LoVo (cell line): ENCODE measurements around the gene ZYX.
A peak's percentile ranks its signal among the peaks of the same experiment; 100 is the strongest.

Experiments used
- DNase-seq: peaks from one replicate; pipeline ENCODE4 v3.0.0-alpha.2; 2016; ENCODE audit warnings: low spot score

Gene ZYX

DNA sequence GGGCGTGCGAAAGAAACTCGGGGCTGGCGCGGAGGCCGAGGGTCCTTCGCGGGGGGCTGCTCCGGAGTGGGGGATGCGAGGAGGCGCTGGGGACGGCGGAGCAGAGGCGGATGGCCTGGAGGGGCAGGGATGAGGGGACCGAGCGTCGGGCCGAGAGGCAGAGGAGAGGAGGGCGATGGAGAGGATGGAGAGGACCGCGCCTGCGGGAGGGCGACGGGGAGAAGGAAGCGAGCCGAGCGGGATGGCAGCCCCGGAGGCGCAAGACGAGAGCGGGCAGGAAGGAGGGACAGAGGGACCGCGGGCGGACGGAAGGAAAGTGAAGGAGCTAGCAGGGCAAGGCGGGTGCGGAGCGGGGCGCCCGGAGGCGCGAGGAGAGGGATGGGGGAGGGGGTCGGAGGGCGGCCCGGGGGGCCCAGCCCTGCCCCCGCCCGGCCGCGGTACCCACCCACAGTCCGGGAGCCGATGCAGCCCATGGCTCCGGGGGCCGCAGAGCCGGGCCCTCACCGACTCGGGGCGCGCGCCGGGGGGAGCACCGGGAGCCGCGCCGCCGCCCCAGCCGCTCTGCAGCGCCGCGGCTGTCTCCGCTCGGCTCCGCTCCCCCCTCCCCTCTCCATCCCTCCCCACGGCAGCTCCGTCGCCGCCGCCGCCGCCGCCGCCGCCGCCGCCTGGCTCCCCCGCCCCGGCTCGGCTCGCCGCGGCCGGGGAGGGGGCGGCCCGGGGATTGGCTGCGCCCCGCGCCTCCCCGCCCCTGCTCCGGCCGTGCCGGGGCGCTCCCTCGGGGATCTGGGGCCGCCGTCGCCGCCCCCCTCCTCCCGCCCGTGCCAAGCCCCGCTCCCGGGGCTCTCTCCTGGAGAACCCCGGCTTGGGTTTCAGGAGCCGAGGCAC is 18.8 kb upstream of the ZYX start, which contains the start of gene FAM131B:
Gene FAM131B, minus strand, starts transcription at position 583 of the 885 bp plus-strand sequence. Its CDS starts 110 bp downstream, at position 473.
- no peak for DNase-seq

DNA sequence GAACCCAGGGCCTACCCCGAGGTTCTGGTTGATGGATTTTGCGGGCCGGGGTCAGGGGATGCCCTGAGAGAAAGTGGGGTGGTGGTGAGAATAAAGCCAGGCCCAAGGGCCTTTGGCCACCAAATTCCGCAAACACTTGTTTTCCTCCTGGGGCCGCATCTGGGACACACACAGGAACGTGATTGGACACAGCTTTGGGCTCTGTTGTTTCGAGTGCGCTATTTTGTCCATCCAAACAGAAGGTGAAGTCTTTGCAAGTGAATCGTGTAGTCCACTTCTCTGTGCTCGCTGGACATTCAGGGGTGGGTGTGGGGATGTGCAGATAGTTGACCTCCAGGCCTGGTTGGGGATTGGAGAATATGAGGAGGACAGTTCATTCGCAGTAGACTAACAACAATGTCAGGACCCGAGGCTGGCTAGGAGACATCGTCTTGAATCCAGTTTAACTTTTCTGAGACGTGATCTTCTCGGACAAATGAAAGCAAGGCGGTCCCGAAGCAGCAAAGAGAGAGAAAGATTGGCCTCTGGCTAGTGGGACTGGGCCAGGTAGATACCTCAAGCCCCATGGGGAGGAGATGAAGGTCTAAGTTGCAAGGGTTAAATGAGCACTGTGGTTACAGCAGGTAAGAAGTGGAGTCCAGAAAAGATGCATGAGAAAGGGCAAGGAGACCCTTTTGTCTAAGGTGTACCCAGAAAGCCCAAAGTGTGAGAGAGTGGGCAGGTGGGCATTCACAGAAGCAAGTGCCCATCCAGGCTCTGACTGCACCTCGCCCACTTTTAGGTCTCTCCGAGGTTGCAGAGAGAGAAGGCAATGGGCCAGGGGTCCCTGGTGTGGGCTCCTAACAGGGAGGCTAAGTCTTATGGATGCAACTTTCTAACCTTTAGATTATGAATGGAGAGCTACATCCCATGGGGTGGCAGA is 17.9 kb upstream of the ZYX start:
- DNase-seq = no peak

GRCh38 chr7:143367972-143368371 is 13.2 kb upstream of the ZYX start:
- peak; percentile 98 for DNase-seq

DNA sequence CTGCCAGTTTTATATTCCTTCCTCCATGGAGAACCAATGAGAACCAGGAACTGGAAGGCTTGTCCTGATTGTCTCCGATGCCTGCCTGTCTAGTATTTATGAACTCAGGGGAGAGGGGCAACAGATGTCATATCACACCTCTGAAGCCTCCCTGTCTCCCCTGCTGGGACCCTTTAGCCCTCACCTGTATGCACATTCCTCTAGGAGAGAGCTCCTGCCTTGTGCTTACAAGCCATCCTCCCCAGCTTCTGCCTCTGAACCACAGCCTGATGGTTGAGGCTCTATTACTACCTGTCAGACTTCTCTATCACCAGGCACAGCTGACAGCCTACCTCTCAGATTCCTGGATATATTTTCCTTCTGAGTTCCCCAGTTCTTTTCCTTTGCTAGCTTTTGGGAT is 12.8 kb upstream of the ZYX start:
- no peak for DNase-seq

DNA sequence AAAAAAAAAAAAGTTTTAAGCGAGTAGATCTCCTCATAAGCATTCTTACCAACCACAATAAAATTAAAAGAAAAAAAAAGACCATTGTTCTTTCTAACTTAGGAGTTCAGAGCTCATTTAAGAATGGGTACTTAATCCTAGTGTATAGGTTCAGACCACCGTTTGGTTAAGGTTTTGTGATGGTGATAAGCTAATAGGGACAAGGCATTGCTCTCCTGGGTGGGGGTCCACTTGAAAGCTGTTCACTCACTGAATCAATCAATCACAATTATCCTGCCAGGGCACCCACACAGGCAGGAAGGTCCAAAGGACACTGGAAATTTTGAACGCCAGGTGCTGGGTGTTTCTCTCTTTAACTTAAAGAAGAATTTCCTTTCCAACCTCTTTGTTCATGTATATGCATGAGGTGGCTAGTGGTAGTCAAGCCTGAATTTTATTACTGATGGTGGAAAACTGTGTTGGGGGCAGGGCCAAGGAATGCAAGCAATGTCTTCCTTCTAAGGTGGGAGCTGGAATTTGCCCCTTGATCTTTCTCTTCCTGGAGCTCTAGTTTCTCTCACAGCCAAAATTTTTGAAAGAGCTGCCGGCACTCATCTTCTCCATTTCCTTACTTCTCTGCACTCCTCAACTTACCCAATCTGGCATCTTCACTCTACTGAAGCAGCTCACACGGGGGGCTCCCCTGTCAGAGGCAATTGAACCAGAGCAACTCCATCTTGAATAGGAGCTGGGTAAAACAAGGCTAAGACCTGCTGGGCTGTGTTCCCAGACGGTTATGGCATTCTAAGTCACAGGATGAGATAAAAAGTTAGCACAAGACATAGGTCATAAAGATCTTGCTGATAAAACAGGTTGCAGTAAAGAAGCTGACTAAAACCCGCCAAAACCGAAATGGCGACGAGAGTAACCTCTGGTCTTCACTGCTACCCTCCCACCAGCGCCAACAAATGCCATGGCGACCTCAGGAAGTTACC is 11.2 kb upstream of the ZYX start:
- DNase-seq = peak; percentile 79

DNA sequence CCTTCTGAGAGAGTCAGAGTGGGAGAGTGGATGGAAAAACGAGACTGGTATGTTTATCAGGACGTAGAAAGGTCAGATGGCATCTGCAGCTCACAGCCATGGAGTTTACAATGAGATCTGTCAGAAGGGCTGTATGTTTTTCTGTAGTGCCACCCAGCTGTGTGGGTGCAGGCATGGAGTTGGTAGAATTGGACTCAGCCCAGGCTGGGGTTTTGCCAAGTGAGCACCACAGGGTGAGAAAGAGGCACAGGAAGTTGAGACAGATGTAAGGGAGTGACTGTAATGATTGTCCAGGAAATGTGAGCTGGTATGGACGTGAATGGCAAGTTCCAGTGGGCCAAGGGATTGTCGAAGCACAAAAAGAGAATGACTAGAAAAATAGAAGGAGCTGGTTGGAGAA is 9.1 kb upstream of the ZYX start:
- DNase-seq = peak; percentile 35

DNA sequence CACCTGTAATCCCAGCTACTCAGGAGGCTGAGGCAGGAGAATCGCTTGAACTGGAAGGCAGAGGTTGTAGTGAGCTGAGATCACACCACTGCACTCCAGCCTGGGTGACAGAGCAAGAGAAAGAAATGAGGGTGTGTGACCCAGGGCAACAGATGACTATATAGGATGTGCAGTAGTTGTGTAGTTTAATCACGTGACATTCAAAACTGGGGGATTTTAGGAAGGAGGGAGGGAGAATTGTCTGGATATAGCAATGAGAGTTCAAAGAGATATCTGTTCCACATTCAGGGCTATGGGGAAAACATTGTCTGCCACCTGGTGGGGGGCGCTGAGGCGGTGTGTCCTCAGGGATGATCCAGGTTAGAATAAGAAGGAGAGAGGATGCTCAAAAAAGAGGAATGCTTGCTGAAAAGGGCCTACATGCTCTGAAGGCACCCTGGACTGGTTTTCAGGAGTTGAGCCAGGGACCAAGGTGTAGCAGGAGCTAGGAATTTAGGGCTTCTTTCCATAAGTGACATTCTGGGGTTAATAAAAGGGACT is 7.8 kb upstream of the ZYX start:
- no peak for DNase-seq

DNA sequence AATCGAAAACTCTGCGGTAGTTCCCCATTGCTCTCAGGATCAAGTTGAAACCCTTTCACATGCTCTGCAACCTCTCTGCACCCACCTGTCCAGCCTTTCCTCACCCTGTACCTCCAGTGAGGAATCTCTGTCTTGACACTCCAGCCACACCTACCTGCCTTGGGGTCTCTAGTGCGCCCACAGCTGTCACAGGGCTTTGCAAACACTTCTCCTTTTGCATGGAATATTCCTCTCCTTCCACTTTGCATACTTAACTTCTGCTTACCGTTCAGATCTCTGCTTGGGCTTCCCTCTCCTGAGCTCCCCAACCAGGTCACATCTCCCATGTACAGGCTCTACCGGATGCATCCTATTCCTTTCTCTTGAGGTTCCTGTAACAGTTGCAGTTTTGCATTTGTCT is 6.6 kb upstream of the ZYX start:
- DNase-seq = no peak

GRCh38 chr7:143375298-143376034 is 5.7 kb upstream of the ZYX start:
- no peak for DNase-seq

- DNase-seq = no peak
Measured at GRCh38 chr7:143376396-143376795, 4.7 kb upstream of the ZYX start.

DNA sequence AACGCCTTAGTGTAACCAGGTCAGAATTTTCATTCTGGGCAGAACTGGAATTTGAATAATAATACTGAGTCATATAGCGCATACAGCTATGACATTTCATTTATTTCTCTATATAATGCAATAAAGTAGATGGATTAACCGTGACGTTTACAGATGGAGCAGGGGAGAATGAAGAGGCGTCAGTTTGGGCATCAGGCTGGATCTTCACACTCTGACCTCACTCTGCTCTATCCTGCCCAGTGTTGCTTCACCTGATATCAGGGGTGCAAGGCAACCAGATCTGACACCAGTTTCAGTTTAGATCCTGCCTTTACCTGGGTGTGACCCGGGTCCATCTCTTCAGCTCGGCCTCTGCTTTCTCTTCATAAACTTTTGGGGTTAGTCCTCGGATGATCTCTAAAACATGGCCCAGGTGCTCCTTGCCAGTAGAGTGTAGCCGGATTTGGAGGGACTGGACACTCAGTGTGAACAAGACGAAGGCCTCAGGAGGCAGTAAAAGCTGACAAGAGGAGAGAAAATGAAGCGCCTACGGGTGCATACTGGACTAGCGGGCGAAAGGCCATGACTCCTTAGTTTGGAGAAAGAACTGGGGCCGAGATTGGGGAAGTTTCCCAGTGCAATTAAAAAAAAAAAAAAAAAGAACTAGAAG is 1.4 kb upstream of the ZYX start:
- no peak for DNase-seq

GRCh38 chr7:143380260-143380645 is 892 bp upstream of the ZYX start:
- peak; percentile 89 for DNase-seq

DNA sequence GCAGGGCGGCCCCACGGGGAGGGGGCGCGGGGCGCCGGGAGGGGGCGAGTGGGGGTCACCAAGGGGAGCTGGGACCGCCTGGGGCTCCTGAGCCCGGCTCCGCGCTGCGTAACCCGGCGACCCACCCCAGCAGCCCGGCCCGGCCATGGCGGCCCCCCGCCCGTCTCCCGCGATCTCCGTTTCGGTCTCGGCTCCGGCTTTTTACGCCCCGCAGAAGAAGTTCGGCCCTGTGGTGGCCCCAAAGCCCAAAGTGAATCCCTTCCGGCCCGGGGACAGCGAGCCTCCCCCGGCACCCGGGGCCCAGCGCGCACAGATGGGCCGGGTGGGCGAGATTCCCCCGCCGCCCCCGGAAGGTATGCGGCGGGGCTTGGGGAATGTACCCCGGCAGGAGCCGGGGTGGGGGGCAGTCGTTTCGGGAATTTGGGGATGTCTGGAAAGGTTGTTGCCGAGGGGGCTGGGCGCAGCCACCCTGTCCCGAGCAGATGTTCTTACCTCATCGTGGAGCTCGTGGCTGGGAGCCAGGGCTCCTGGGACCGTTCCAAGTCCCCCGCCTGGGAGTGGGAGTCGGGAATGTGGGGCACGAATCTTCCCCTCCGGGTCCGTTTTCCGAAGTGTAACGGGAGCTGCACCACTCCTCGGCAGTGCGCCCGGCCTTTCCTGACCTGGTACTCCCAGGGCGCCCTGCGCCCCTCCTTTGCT is 431 bp downstream of the ZYX start:
- DNase-seq = peak; percentile 51

DNA sequence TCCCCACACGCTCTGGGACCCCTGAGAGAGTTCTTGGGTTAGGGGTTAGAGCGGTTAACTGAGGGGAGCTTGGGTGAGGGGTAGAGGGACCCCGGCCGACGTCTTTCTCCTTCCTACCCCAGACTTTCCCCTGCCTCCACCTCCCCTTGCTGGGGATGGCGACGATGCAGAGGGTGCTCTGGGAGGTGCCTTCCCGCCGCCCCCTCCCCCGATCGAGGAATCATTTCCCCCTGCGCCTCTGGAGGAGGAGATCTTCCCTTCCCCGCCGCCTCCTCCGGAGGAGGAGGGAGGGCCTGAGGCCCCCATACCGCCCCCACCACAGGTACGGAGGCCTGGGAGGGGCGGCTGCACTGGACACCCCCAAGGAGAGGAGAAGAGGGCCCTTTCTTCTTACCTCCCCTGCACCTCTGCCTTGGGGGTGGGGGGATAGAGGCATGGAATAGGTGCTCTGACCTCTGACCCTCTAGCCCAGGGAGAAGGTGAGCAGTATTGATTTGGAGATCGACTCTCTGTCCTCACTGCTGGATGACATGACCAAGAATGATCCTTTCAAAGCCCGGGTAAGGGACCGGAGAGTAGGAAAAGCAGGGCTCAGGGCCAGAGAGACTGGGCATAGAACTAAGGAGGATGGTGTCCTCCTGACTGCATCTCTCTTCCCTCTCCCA is 1.1 kb downstream of the ZYX start:
- DNase-seq = no peak

- no peak for DNase-seq
Measured at GRCh38 chr7:143382791-143383641, 1.9 kb downstream of the ZYX start.

- DNase-seq = no peak
Measured at GRCh38 chr7:143383642-143383957, 2.5 kb downstream of the ZYX start.

GRCh38 chr7:143384148-143384547 is 3.0 kb downstream of the ZYX start:
- DNase-seq = no peak
